Small intestine (tissue), 7 donors: ENCODE results near the gene LRMDA. TPM values are rescaled to one million over a fixed set of nuclear protein-coding genes. Genes with fewer than 3 reads are reported as not detected.

Experiments
- DNase-seq, 2 donors: peaks; one replicate each; pipeline versions ENCODE4 v3.0.0 to v3.0.0-alpha.2; 2013
- FAIRE-seq: peaks from 2 replicates; lab custom pipeline; 2012; peaks lifted over from hg19 to GRCh38; lab: Jason Lieb, UNC
- H3K27ac ChIP-seq, 3 donors: one replicate each; pipeline ENCODE4 v1.5.1; 2013; ENCODE audit warnings: low read length in 2 of 3, mild to moderate bottlenecking in 2 of 3, control low read depth in 1 of 3, inconsistent platforms in 1 of 3, low read depth in 1 of 3, moderate library complexity in 1 of 3
- H3K27me3 ChIP-seq, 3 donors: one replicate each; pipeline ENCODE4 v1.6.1; 2013; ENCODE audit warnings: low read length in 3 of 3, inconsistent platforms in 1 of 3; ENCODE audit not compliant: control insufficient read depth in 3 of 3, insufficient read depth in 3 of 3
- H3K36me3 ChIP-seq, 3 donors: one replicate each; pipeline ENCODE4 v1.6.1; 2013; ENCODE audit warnings: low read length in 3 of 3, inconsistent platforms in 1 of 3, low read depth in 1 of 3, mild to moderate bottlenecking in 1 of 3, moderate library complexity in 1 of 3; ENCODE audit not compliant: control insufficient read depth in 3 of 3, insufficient read depth in 2 of 3
- H3K4me1 ChIP-seq, 3 donors: one replicate each; pipeline ENCODE4 v1.6.1; 2013; ENCODE audit warnings: low read length in 2 of 3, inconsistent platforms in 1 of 3, low read depth in 1 of 3, mild to moderate bottlenecking in 1 of 3, moderate library complexity in 1 of 3; ENCODE audit not compliant: control insufficient read depth in 3 of 3, insufficient read depth in 2 of 3
- H3K4me3 ChIP-seq, 3 donors: one replicate each; pipeline ENCODE4 v1.5.1; 2013; ENCODE audit warnings: low read length in 3 of 3, control low read depth in 1 of 3, inconsistent platforms in 1 of 3, low read depth in 1 of 3, mild to moderate bottlenecking in 1 of 3, moderate library complexity in 1 of 3
- H3K9me3 ChIP-seq, 2 donors: one replicate each; pipeline ENCODE4 v1.6.1; 2013; ENCODE audit warnings: low read depth in 1 of 2, low read length in 1 of 2; ENCODE audit not compliant: control insufficient read depth in 2 of 2, insufficient read depth in 1 of 2
- WGBS, 3 donors: extraction: QIAGEN DNeasy Blood & Tissue Kit; methylation state at CpG; one replicate each; pipeline ENCODE4 v1.1.7; 2013; 5-methylcytosine and 5-hydroxymethylcytosine counted together
- polyA plus RNA-seq, 4 donors: library from polyadenylated mRNA; stranded (reverse) in 3 of 4; unstranded in 1 of 4; fragments of 200-250 nt in 3 of 4; fragments of 120-200 nt in 1 of 4; gene quantifications; one replicate each; pipeline versions ENCODE4 v1.2.1 to v1.2.3, GENCODE V29; 2013
- donor health status: healthy with polysubstance abuse.
- donor health status: control.
- donor health status: control.
- donor health status: Bipolar disorder and iron deficiency.
- donor health status: healthy.

The LRMDA gene
- polyA plus RNA-seq, 4 donors, result 5.6 to 16.2 (median 6.0) TPM; not detected in 1

- Histone ChIP-seq H3K4me1 (no peaks in the 10 kb centered on the region), H3K36me3 (no peaks in the 10 kb centered on the region), H3K4me3 (no peak overlapping the region), H3K27ac (no peak overlapping the region), H3K9me3 (no peaks in the 10 kb centered on the region), H3K27me3 (no peaks in the 10 kb centered on the region)
- WGBS, 3 donors, result 78 to 86% (median 83%) methylated on average over 5 of the region's 5 CpGs
- FAIRE-seq (no peak), DNase-seq (no peak)
These were observed 1128.9 kb downstream of the LRMDA start for GRCh38 chr10:76560338-76560737.

GRCh38 chr10:76563286-76563685 is 1131.9 kb downstream of the LRMDA start:
- no peak overlapping the region for H3K4me3 ChIP-seq
- H3K9me3 ChIP-seq, result no peaks in the 10 kb centered on the region
- no peaks in the 10 kb centered on the region for H3K36me3 ChIP-seq
- DNase-seq (no peak), FAIRE-seq (no peak)
- no peaks in the 10 kb centered on the region for H3K27me3 ChIP-seq
- H3K27ac ChIP-seq, result no peak overlapping the region
- H3K4me1 ChIP-seq, result no peaks in the 10 kb centered on the region

GRCh38 chr10:76572021-76572420 is 1140.6 kb downstream of the LRMDA start:
- Histone ChIP-seq H3K4me3 (no peak overlapping the region), H3K36me3 (no peaks in the 10 kb centered on the region), H3K9me3 (no peaks in the 10 kb centered on the region), H3K27me3 (no peaks in the 10 kb centered on the region), H3K27ac (no peak overlapping the region), H3K4me1 (no peaks in the 10 kb centered on the region)
- 62 to 81% (median 77%) methylated on average over 1 of the region's 1 CpG for WGBS, 3 donors
- DNase-seq, result no peak
- no peak for FAIRE-seq

DNA sequence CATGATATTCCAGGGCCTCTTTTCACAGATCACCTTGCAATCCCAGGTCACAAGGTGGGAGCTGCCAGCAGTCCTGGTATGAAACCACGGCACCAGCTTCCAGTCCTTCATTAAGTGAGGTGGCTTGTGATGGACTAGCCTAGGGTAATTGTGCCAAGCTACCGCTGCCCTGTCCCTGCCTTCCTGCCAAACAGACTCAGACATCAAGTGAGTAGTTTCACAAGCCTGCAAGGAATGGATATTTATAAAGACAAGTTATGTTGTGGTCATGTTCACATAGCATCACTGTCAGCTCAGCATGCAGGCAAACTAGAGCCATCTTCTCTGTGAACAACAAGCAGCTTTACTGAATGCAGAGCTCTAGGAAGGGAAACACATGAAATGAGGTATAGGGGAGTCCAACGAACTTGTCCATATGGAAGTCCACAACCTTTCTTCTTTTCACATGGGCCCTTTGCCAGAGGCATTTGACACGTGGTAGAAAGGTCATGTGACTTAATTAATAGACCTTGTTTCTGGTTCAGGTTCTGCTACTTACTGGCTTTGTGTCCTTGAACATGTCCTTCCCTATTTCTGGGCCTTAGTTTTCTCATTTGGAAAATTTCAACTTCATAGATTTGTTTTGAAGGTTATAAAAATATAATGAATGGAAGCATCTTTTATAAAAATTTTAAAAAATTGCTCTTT is 1145.0 kb downstream of the LRMDA start:
- H3K4me1 ChIP-seq, result no peaks in the 10 kb centered on the region
- no peaks in the 10 kb centered on the region for H3K9me3 ChIP-seq
- H3K4me3 ChIP-seq, result no peak overlapping the region
- FAIRE-seq, result no peak
- H3K36me3 ChIP-seq, result no peaks in the 10 kb centered on the region
- 49 to 68% (median 49%) methylated on average over 4 of the region's 4 CpGs for WGBS, 3 donors
- no peak overlapping the region for H3K27ac ChIP-seq
- no peak for DNase-seq
- no peaks in the 10 kb centered on the region for H3K27me3 ChIP-seq

DNA sequence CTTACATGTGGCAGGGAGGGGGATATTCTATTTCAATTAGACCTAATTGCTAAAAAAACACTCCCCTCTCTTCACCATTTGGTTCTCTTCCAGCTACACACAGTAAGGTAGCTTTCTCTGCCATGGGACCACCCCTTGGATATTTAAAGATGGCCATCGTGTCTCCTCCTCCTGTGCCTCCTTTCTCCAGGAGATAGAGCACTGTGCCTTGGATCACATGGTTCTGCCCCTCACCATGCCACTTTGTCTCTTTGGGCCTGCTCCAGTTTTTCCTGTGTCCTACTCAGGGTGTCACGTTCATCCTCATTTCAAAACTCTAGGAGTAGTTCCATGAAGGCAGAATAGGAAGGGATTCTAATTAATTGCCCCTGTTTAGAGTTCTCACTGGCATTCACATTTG is 1146.0 kb downstream of the LRMDA start:
- DNase-seq (no peak), FAIRE-seq (no peak)
- no peaks in the 10 kb centered on the region for H3K27me3 ChIP-seq
- H3K9me3 ChIP-seq, result no peaks in the 10 kb centered on the region
- H3K36me3 ChIP-seq, result no peaks in the 10 kb centered on the region
- H3K4me3 ChIP-seq, result no peak overlapping the region
- H3K4me1 ChIP-seq, result no peaks in the 10 kb centered on the region
- WGBS, 3 donors, result 65 to 88% (median 87%) methylated on average over 2 of the region's 2 CpGs
- H3K27ac ChIP-seq, result no peak overlapping the region

- no peaks in the 10 kb centered on the region for H3K4me1 ChIP-seq
- WGBS, 3 donors, result 76 to 80% (median 78%) methylated on average over 4 of the region's 4 CpGs
- FAIRE-seq, result no peak
- no peak overlapping the region for H3K4me3 ChIP-seq
- H3K36me3 ChIP-seq, result no peaks in the 10 kb centered on the region
- DNase-seq, result no peak
- H3K27me3 ChIP-seq, result no peaks in the 10 kb centered on the region
- H3K27ac ChIP-seq, result no peak overlapping the region
- H3K9me3 ChIP-seq, result no peaks in the 10 kb centered on the region
These were observed 1150.3 kb downstream of the LRMDA start for GRCh38 chr10:76581506-76582256.

- no peaks in the 10 kb centered on the region for H3K27me3 ChIP-seq
- H3K36me3 ChIP-seq, result no peaks in the 10 kb centered on the region
- no peak overlapping the region for H3K27ac ChIP-seq
- FAIRE-seq, result no peak
- no peaks in the 10 kb centered on the region for H3K9me3 ChIP-seq
- no peak overlapping the region for H3K4me3 ChIP-seq
- no peaks in the 10 kb centered on the region for H3K4me1 ChIP-seq
- 88 to 92% (median 91%) methylated on average over 1 of the region's 1 CpG for WGBS, 3 donors
- DNase-seq, result no peak
These were observed 1151.1 kb downstream of the LRMDA start for GRCh38 chr10:76582531-76582930.

- H3K27ac ChIP-seq, result no peak overlapping the region
- 50 to 60% (median 57%) methylated on average over 3 of the region's 3 CpGs for WGBS, 3 donors
These were observed 1152.3 kb downstream of the LRMDA start for GRCh38 chr10:76583711-76584161.

More at GRCh38 chr10:76583711-76584161, 1152.3 kb downstream of the LRMDA start:
- Histone ChIP-seq H3K9me3 (no peaks in the 10 kb centered on the region), H3K4me1 (no peaks in the 10 kb centered on the region), H3K27me3 (no peaks in the 10 kb centered on the region), H3K4me3 (no peak overlapping the region), H3K36me3 (no peaks in the 10 kb centered on the region)
- no peak for DNase-seq
- no peak for FAIRE-seq
